IMR-90 (cell line): ENCODE measurements around the gene FBXO3. TPM values are rescaled to one million over a fixed set of nuclear protein-coding genes. Genes with fewer than 3 reads are reported as not detected.

Experiments
- ATAC-seq: fragments of 200-7000 bp; cut with Tn5 transposase; 2 replicates; pipeline ENCODE4 v1.9.1; 2020; ENCODE audit warnings: low read depth, mild to moderate bottlenecking, moderate library complexity
- BruUV-seq: library from RNA; stranded (reverse); fragments of 400-500 nt; replicated peaks from 2 replicates; lab custom pipeline; 2021; lab: Mats Ljungman, UMichigan
- CTCF ChIA-PET: fragments of 300-600 bp; formaldehyde crosslinking; extraction: SDS; loops from one replicate; lab custom pipeline; 2021; ENCODE audit warnings: antibody characterized with exemption; lab: Yijun Ruan, JAX
- POLR2A ChIA-PET: fragments of 300-600 bp; sonication (Branson Sonifier 250); formaldehyde crosslinking; loops from one replicate; lab custom pipeline; 2022; ENCODE audit warnings: antibody characterized with exemption; ENCODE audit not compliant: unreplicated experiment; lab: Charles Lee
- DNase-seq: peaks from one replicate; pipeline ENCODE4 v3.0.0; 2013
- H2AFZ ChIP-seq: replicated peaks from 2 replicates; pipeline ENCODE3; 2013; ENCODE audit warnings: low read length, mild to moderate bottlenecking; ENCODE audit not compliant: poor library complexity
- H2AK5ac ChIP-seq: 2 replicates; pipeline ENCODE4 v1.6.1; 2013; ENCODE audit warnings: low read depth, low read length, inconsistent platforms
- H2AK9ac ChIP-seq: replicated peaks from 2 replicates; pipeline ENCODE3; 2013; ENCODE audit warnings: mild to moderate bottlenecking, low read depth, low read length, moderate library complexity; ENCODE audit not compliant: poor library complexity
- H2BK120ac ChIP-seq: 2 replicates; pipeline ENCODE4 v1.6.1; 2013; ENCODE audit warnings: low read depth, low read length, inconsistent platforms
- H2BK15ac ChIP-seq: 3 replicates; pipeline ENCODE4 v1.6.1; 2013; ENCODE audit warnings: low read depth, low read length, inconsistent platforms
- H2BK20ac ChIP-seq: 2 replicates; pipeline ENCODE4 v1.6.1; 2013; ENCODE audit warnings: low read depth, mild to moderate bottlenecking, inconsistent platforms, low read length, moderate library complexity
- H2BK5ac ChIP-seq: 2 replicates; pipeline ENCODE4 v1.6.1; 2013; ENCODE audit warnings: mild to moderate bottlenecking, low read depth, low read length, inconsistent platforms; ENCODE audit not compliant: poor library complexity, severe bottlenecking
- H3K14ac ChIP-seq: replicated peaks from 2 replicates; pipeline ENCODE4 v1.6.1; 2013; ENCODE audit warnings: low read depth, low read length, inconsistent platforms
- H3K18ac ChIP-seq: 2 replicates; pipeline ENCODE4 v1.6.1; 2013; ENCODE audit warnings: low read depth, low read length, control low read depth
- H3K23ac ChIP-seq: 2 replicates; pipeline ENCODE4 v1.6.1; 2013; ENCODE audit warnings: low read depth, low read length, inconsistent platforms
- H3K27ac ChIP-seq: 2 replicates; pipeline ENCODE4 v1.5.1; 2013; ENCODE audit warnings: mild to moderate bottlenecking, control low read depth, low read length; ENCODE audit not compliant: insufficient read depth
- H3K27me3 ChIP-seq: 2 replicates; pipeline ENCODE4 v1.6.1; 2013; ENCODE audit warnings: low read length; ENCODE audit not compliant: control insufficient read depth, insufficient read depth
- H3K36me3 ChIP-seq: 2 replicates; pipeline ENCODE4 v1.6.1; 2013; ENCODE audit warnings: low read length, mixed read lengths; ENCODE audit not compliant: control insufficient read depth, insufficient read depth
- H3K4ac ChIP-seq: 2 replicates; pipeline ENCODE4 v1.6.1; 2013; ENCODE audit warnings: low read depth, low read length, inconsistent platforms
- H3K4me1 ChIP-seq: 2 replicates; pipeline ENCODE4 v1.6.1; 2013; ENCODE audit warnings: low read length, mixed read lengths; ENCODE audit not compliant: control insufficient read depth, insufficient read depth
- H3K4me2 ChIP-seq: 2 replicates; pipeline ENCODE4 v1.6.1; 2013; ENCODE audit warnings: low read depth, mild to moderate bottlenecking, control low read depth, low read length, moderate library complexity
- H3K4me3 ChIP-seq: 2 replicates; pipeline ENCODE4 v1.5.1; 2013; ENCODE audit warnings: low read depth, mild to moderate bottlenecking, control low read depth, low read length, moderate library complexity; ENCODE audit not compliant: insufficient read depth
- H3K56ac ChIP-seq: 2 replicates; pipeline ENCODE4 v1.6.1; 2013; ENCODE audit warnings: low read length, inconsistent platforms; ENCODE audit not compliant: insufficient read depth; ENCODE audit errors: extremely low read depth
- H3K79me1 ChIP-seq, 2 experiments: 2 replicates each; pipeline ENCODE4 v1.6.1; 2013; ENCODE audit warnings: low read length in 2 of 2, inconsistent platforms in 1 of 2, low read depth in 1 of 2
- H3K9ac ChIP-seq: 2 replicates; pipeline ENCODE4 v1.6.1; 2013; ENCODE audit warnings: low read depth, low read length, control low read depth
- H3K9me1 ChIP-seq: 2 replicates; pipeline ENCODE4 v1.6.1; 2013; ENCODE audit warnings: low read length, inconsistent platforms; ENCODE audit not compliant: insufficient read depth
- H3K9me3 ChIP-seq: 2 replicates; pipeline ENCODE4 v1.6.1; 2013; ENCODE audit warnings: low read length; ENCODE audit not compliant: control insufficient read depth, insufficient read depth
- H4K20me1 ChIP-seq: 2 replicates; pipeline ENCODE4 v1.6.1; 2013; ENCODE audit warnings: low read length, inconsistent platforms; ENCODE audit not compliant: insufficient read depth
- H4K5ac ChIP-seq: 2 replicates; pipeline ENCODE4 v1.6.1; 2013; ENCODE audit warnings: mild to moderate bottlenecking, low read depth, low read length, control low read depth
- H4K8ac ChIP-seq, 2 experiments: 2 replicates each; pipeline ENCODE4 v1.6.1; 2013; ENCODE audit warnings: low read depth in 2 of 2, low read length in 2 of 2, control low read depth in 1 of 2, inconsistent platforms in 1 of 2
- H4K91ac ChIP-seq: 2 replicates; pipeline ENCODE4 v1.6.1; 2013; ENCODE audit warnings: low read depth, low read length, inconsistent platforms; ENCODE audit not compliant: insufficient read depth
- MAFK ChIP-seq: IDR thresholded peaks from 2 replicates; pipeline ENCODE4 v1.6.1; 2012; ENCODE audit warnings: low read depth, low read length, improper control_type of control experiment
- RFX5 ChIP-seq: IDR thresholded peaks from 2 replicates; pipeline ENCODE4 v1.8.0; 2012; ENCODE audit warnings: low read depth, mild to moderate bottlenecking, low read length, moderate library complexity
- WGBS, 2 experiments: methylation state at CpG; one replicate each; pipeline versions ENCODE4 v1.1.5 to v1.1.7; 2013; ENCODE audit warnings: missing lambda C conversion rate in 2 of 2; ENCODE audit not compliant: insufficient read length in 1 of 2; ENCODE audit errors: extremely low coverage in 2 of 2; 5-methylcytosine and 5-hydroxymethylcytosine counted together
- dilution Hi-C: fragments of 300-500 bp; cut with HindIII; formaldehyde crosslinking; loops from one replicate; pipeline ENCODE4 v1.14.3; 2018; ENCODE audit warnings: low sequenced_read_pairs; ENCODE audit not compliant: unreplicated experiment
- in situ Hi-C: fragments of 300-500 bp; cut with MboI; formaldehyde crosslinking; loops from 3 replicates; pipeline ENCODE4 v1.14.3; 2019; ENCODE audit warnings: low sequenced_read_pairs, inconsistent platforms, mixed read lengths
- intact Hi-C: fragments of 100-400 bp; cut with micrococcal nuclease; formaldehyde crosslinking; loops from 2 replicates; pipeline ENCODE4 v1.10.0; 2022
- polyA plus RNA-seq, 3 experiments: library from polyadenylated mRNA; depleted of rRNA; stranded (reverse); fragments of >200 nt; gene quantifications; 2 replicates each; pipeline ENCODE4 v1.2.3, GENCODE V29; 2012; ENCODE audit warnings: low replicate concordance in 1 of 3
- total RNA-seq: library from RNA; depleted of rRNA; stranded (reverse); fragments of >200 nt; gene quantifications from 2 replicates; pipeline ENCODE4 v1.2.3, GENCODE V29; 2012

The FBXO3 gene
- total and polyA plus RNA-seq, 2 of the 4 experiments (the other 2 are of a cell fraction): 26.2 to 51.1 TPM

- H2BK20ac ChIP-seq: no peak overlapping the region
- peak overlapping the region; percentile 61 for H3K14ac ChIP-seq
- H2BK5ac ChIP-seq: no peak overlapping the region
- peak overlapping the region; percentile 82 for H3K4me3 ChIP-seq
- peaks cover 8% of the 10 kb centered on the region; the same call in 1 of the 2 replicates for H4K20me1 ChIP-seq
- CTCF ChIA-PET: no interaction called here
- H2AK5ac ChIP-seq: no peak overlapping the region
- H2AK9ac ChIP-seq: no peak overlapping the region
- H3K27ac ChIP-seq: peak overlapping the region; percentile 3; the same call in 1 of the 2 replicates
- intact Hi-C loops: loop anchor here (2.0 kb wide), 1 partner anchor 54 kb away; no protein-coding TSS in a partner anchor
- no TSS peak for BruUV-seq
- peaks cover 17% of the 10 kb centered on the region for H3K4me1 ChIP-seq
- ATAC-seq (peak; percentile 18), DNase-seq (no peak)
- WGBS, 2 experiments: 6% methylated on average over 11 of the region's 23 CpGs; no CpG with 5 or more reads in 1 of the 2 experiments
- peak overlapping the region in 1 of 2 experiments; percentile 32; a peak in 3 of 4 replicates for H4K8ac ChIP-seq
- H3K9ac ChIP-seq: peak overlapping the region; percentile 47
- no peak overlapping the region; the same call in none of the 2 replicates for H2BK120ac ChIP-seq
- peak overlapping the region; percentile 96 for H3K4me2 ChIP-seq
- H4K5ac ChIP-seq: peak overlapping the region; percentile 18; the same call in 1 of the 2 replicates
- peak overlapping the region; percentile 88 for H2AFZ ChIP-seq
- 0 out of 2 replicates have a peak, but pooled peaks have one; percentile 24 for TF ChIP-seq MAFK
- no peak for TF ChIP-seq RFX5
- H3K79me1 ChIP-seq: peaks cover 15 to 27% of the 10 kb centered on the region in 2 experiments
- POLR2A ChIA-PET: interaction anchor here (0.6 kb wide), 1 partner anchor 16 kb away, joined by 3 read pairs; no protein-coding TSS in a partner anchor
- H3K4ac ChIP-seq: peak overlapping the region; percentile 44
- H3K9me3 ChIP-seq: no peaks in the 10 kb centered on the region
- H3K27me3 ChIP-seq: no peaks in the 10 kb centered on the region
- peaks cover 2% of the 10 kb centered on the region for H3K36me3 ChIP-seq
- no peak overlapping the region; the same call in 1 of the 2 replicates for H3K56ac ChIP-seq
- peak overlapping the region; percentile 57 for H3K23ac ChIP-seq
- peak overlapping the region; percentile 19; the same call in 1 of the 2 replicates for H3K18ac ChIP-seq
- no peak overlapping the region for H2BK15ac ChIP-seq
- dilution Hi-C loops: no loop called here
- H3K9me1 ChIP-seq: peaks cover 23% of the 10 kb centered on the region
- in situ Hi-C loops: no loop called here
- no peak overlapping the region for H4K91ac ChIP-seq
Observed at GRCh38 chr11:33774736-33775466, 581 bp upstream of the FBXO3 start.
